Gastroesophageal sphincter (tissue), 3 donors: ENCODE measurements around the gene MYO15A.

Experiments used
- CTCF ChIP-seq, 4 experiments: fragments of 200-600 bp in 2 of 4; fragments of 450-650 bp in 2 of 4; sonication (generic) in 1 of 4; IDR thresholded peaks; one replicate each; pipeline ENCODE4 v1.5.1; 2017 to 2019; ENCODE audit warnings: antibody characterized with exemption in 4 of 4, mild to moderate bottlenecking in 2 of 4, moderate library complexity in 2 of 4
- EP300 ChIP-seq: sonication (generic); formaldehyde crosslinking; IDR thresholded peaks from one replicate; pipeline ENCODE4 v1.6.1; 2017; ENCODE audit warnings: antibody characterized with exemption, mild to moderate bottlenecking

GRCh38 chr17:18187226-18187625 lies 78.7 kb downstream of the MYO15A start:
- TF ChIP-seq CTCF (IDR thresholded peaks at IDR 0.05): no peak
- TF ChIP-seq EP300: no peak
